HEK293 (cell line): ENCODE data around the gene ETS2.

Experiments used
- CTCF ChIA-PET: fragments of 350-600 bp; formaldehyde crosslinking; extraction: SDS; loops from one replicate; lab custom pipeline; 2021; ENCODE audit warnings: antibody characterized with exemption; lab: Yijun Ruan, JAX
- POLR2A ChIA-PET: fragments of 300-600 bp; formaldehyde crosslinking; extraction: SDS; loops from one replicate; lab custom pipeline; 2020; ENCODE audit warnings: antibody characterized with exemption, inconsistent platforms; lab: Yijun Ruan, JAX
- H3K27ac ChIP-seq: fragments of 200-500 bp; sonication (Bioruptor generic); 2 replicates; pipeline ENCODE4 v1.5.1; 2014; ENCODE audit warnings: low read depth, low read length, control low read depth, inconsistent platforms; ENCODE audit errors: extremely low read depth
- H3K36me3 ChIP-seq, 2 experiments: fragments of 200-500 bp in 1 of 2; sonication (Bioruptor generic) in 1 of 2; 1 replicate in 1 of 2; 2 replicates in 1 of 2; pipeline ENCODE4 v1.5.1; 2014 to 2017; ENCODE audit warnings: inconsistent platforms in 2 of 2, low read length in 2 of 2; ENCODE audit not compliant: control insufficient read depth in 2 of 2, insufficient read depth in 1 of 2
- H3K4me1 ChIP-seq: fragments of 200-500 bp; sonication (Bioruptor generic); 2 replicates; pipeline ENCODE4 v1.5.1; 2014; ENCODE audit warnings: mild to moderate bottlenecking, low read length, inconsistent platforms; ENCODE audit not compliant: control insufficient read depth, insufficient read depth
- H3K4me3 ChIP-seq: 2 replicates; pipeline ENCODE4 v1.5.1; 2011; ENCODE audit warnings: low read depth, mild to moderate bottlenecking, control low read depth, low read length, moderate library complexity
- H3K9me3 ChIP-seq: fragments of 200-500 bp; sonication (Bioruptor generic); 2 replicates; pipeline ENCODE4 v1.5.1; 2014; ENCODE audit warnings: low read depth, low read length, inconsistent platforms; ENCODE audit not compliant: control insufficient read depth, insufficient read depth
- GFI1B ChIP-seq: fragments of 450-650 bp; formaldehyde crosslinking; IDR thresholded peaks from 2 replicates; pipeline ENCODE4 v1.5.1; 2016; ENCODE audit warnings: missing biosample characterization, missing genetic modification characterization
- INSM2 ChIP-seq: fragments of 450-650 bp; formaldehyde crosslinking; IDR thresholded peaks from 2 replicates; pipeline ENCODE4 v1.5.1; 2016; ENCODE audit warnings: missing biosample characterization, missing genetic modification characterization
- PRDM10 ChIP-seq: fragments of 450-650 bp; formaldehyde crosslinking; IDR thresholded peaks from 2 replicates; pipeline ENCODE4 v1.5.1; 2016; ENCODE audit warnings: missing biosample characterization, missing genetic modification characterization
- PRDM2 ChIP-seq: fragments of 450-650 bp; formaldehyde crosslinking; IDR thresholded peaks from 2 replicates; pipeline ENCODE4 v1.5.1; 2016; ENCODE audit warnings: missing biosample characterization, missing genetic modification characterization, borderline replicate concordance
- SCRT2 ChIP-seq: fragments of 450-650 bp; formaldehyde crosslinking; IDR thresholded peaks from 2 replicates; pipeline ENCODE4 v1.5.1; 2016; ENCODE audit warnings: missing biosample characterization, missing genetic modification characterization
- ZBTB17 ChIP-seq: fragments of 450-650 bp; formaldehyde crosslinking; IDR thresholded peaks from 2 replicates; pipeline ENCODE4 v1.5.1; 2016; ENCODE audit warnings: missing biosample characterization, missing genetic modification characterization
- ZBTB49 ChIP-seq: fragments of 450-650 bp; formaldehyde crosslinking; IDR thresholded peaks from 2 replicates; pipeline ENCODE4 v1.5.1; 2016; ENCODE audit warnings: missing biosample characterization, missing genetic modification characterization, low read depth
- ZBTB7A ChIP-seq: fragments of 450-650 bp; formaldehyde crosslinking; IDR thresholded peaks from 2 replicates; pipeline ENCODE4 v1.5.1; 2016; ENCODE audit warnings: low read depth, missing biosample characterization, missing genetic modification characterization
- ZNF112 ChIP-seq: fragments of 450-650 bp; formaldehyde crosslinking; IDR thresholded peaks from 2 replicates; pipeline ENCODE4 v1.5.0; 2017; ENCODE audit warnings: missing biosample characterization, missing genetic modification characterization
- ZNF146 ChIP-seq: fragments of 450-650 bp; formaldehyde crosslinking; IDR thresholded peaks from 2 replicates; pipeline ENCODE4 v1.5.1; 2016; ENCODE audit warnings: missing biosample characterization, missing genetic modification characterization
- ZNF211 ChIP-seq: fragments of 450-650 bp; formaldehyde crosslinking; IDR thresholded peaks from 2 replicates; pipeline ENCODE4 v1.5.1; 2016; ENCODE audit warnings: low read depth, missing biosample characterization, missing genetic modification characterization
- ZNF239 ChIP-seq: fragments of 450-650 bp; formaldehyde crosslinking; IDR thresholded peaks from 2 replicates; pipeline ENCODE4 v1.5.1; 2016; ENCODE audit warnings: missing biosample characterization, missing genetic modification characterization
- ZNF366 ChIP-seq: fragments of 450-650 bp; formaldehyde crosslinking; conservative IDR thresholded peaks from 2 replicates; pipeline ENCODE4 v1.5.1; 2016; ENCODE audit warnings: missing biosample characterization, missing genetic modification characterization
- ZNF514 ChIP-seq: fragments of 450-650 bp; formaldehyde crosslinking; IDR thresholded peaks from 2 replicates; pipeline ENCODE4 v1.5.1; 2016; ENCODE audit warnings: missing biosample characterization, missing genetic modification characterization
- ZNF580 ChIP-seq: fragments of 450-650 bp; formaldehyde crosslinking; IDR thresholded peaks from 2 replicates; pipeline ENCODE4 v1.5.1; 2016; ENCODE audit warnings: missing biosample characterization, missing genetic modification characterization
- ZSCAN16 ChIP-seq: fragments of 450-650 bp; formaldehyde crosslinking; IDR thresholded peaks from 2 replicates; pipeline ENCODE4 v1.5.1; 2016; ENCODE audit warnings: missing biosample characterization, missing genetic modification characterization
- ZSCAN30 ChIP-seq: fragments of 450-650 bp; IDR thresholded peaks from 2 replicates; pipeline ENCODE4 v1.5.1; 2018; ENCODE audit warnings: missing biosample characterization, mild to moderate bottlenecking, missing genetic modification characterization, moderate library complexity

ETS2 gene

GRCh38 chr21:38837806-38838461 is 32.2 kb downstream of the ETS2 start:
- POLR2A ChIA-PET = interaction anchor here (1.1 kb wide), 1 partner anchor 12 kb away, joined by 3 read pairs; no protein-coding TSS in a partner anchor
- Histone ChIP-seq H3K4me3 (no peak overlapping the region), H3K27ac (no peak overlapping the region), H3K4me1 (no peaks in the 10 kb centered on the region), H3K36me3 (no peaks in the 10 kb centered on the region), H3K9me3 (no peaks in the 10 kb centered on the region)
- no peak for TF ChIP-seq ZNF112 (tag by site-specific recombination)
- TF ChIP-seq SCRT2 = no peak
- no peak for TF ChIP-seq ZNF146 (tag by site-specific recombination)
- TF ChIP-seq ZBTB7A (tag by site-specific recombination) = no peak
- no peak for TF ChIP-seq ZSCAN16 (tag by site-specific recombination)
- TF ChIP-seq PRDM2 (tag by site-specific recombination) = no peak
- no peak for TF ChIP-seq INSM2 (tag by site-specific recombination)
- no peak for TF ChIP-seq ZSCAN30 (tag by site-specific recombination)
- no peak for TF ChIP-seq ZBTB17 (tag by site-specific recombination)
- no peak for TF ChIP-seq ZNF211 (tag by site-specific recombination)
- no peak for TF ChIP-seq ZNF366
- no peak for TF ChIP-seq GFI1B (tag by site-specific recombination)
- TF ChIP-seq ZNF239 (tag by site-specific recombination) = no peak
- no peak for TF ChIP-seq ZNF580 (tag by site-specific recombination)
- TF ChIP-seq ZNF514 (tag by site-specific recombination) = no peak
- TF ChIP-seq ZBTB49 (tag by site-specific recombination) = no peak
- no peak for TF ChIP-seq PRDM10
- CTCF ChIA-PET = interaction anchor here (1.0 kb wide), 1 partner anchor 67 kb away, joined by 3 read pairs; no protein-coding TSS in a partner anchor
